Right hindlimb (tissue), 1 donor: ENCODE results near the gene CDCA8.

ENCODE experiments used
- DNase-seq: peaks from one replicate; pipeline ENCODE4 v3.0.0-alpha.2; 2018

CDCA8 gene

DNA sequence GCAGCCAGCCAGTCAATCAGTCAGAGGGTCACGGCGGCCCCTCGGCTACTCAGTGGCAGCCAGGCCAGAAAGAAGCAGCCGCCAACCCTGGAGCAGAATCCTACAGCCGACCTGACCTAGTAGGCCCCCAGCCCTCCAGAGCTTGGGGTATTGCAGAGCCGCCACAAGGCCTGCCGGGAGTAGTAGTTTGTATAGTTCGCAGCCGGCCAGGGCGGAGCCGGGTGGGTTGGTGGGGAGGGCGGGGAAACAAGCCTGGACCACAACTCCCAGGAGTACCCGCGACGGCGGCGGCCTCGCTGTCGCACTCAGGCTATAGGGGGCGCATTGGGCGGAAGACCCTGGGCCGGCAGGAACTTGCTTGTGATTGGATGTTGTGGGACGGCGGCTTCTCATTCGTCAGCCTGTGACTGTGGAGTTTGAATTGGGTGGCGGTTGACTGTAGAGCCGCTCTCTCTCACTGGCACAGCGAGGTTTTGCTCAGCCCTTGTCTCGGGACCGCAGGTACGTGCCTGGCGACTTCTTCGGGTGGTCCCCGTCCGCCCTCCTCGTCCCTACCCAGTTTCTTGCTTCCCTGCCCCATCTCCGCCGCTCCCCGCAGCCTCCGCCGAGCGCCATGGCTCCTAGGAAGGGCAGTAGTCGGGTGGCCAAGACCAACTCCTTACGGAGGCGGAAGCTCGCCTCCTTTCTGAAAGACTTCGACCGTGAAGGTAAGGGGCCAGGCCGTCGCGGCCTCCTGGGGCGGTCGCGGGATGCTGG is at the start of gene CDCA8:
Gene CDCA8 (plus strand): TSS at position 439 of the 756 bp plus-strand sequence. CDS start 175 bp downstream, at position 614.
- peak; percentile 99 for DNase-seq

DNA sequence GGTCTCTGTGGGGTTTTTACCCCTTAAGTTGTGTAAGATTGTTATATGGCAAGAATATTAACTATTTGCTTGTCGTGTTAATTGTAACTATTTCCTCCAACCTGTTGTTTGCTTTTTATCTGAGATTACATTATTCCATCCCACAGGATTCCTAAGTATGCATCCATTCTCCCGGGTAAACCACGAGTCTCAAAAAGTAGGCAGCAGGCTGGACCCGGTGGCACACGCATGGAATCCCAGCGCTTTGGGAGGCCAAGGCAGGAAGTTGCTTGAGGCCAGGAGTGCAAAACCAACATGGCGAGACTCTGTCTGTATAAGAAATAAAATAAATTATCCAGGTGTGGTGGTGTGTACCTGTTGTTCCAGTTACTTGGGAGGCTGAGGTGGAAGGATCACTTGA is 45.0 kb upstream of the CDCA8 start:
- DNase-seq, result no peak

DNA sequence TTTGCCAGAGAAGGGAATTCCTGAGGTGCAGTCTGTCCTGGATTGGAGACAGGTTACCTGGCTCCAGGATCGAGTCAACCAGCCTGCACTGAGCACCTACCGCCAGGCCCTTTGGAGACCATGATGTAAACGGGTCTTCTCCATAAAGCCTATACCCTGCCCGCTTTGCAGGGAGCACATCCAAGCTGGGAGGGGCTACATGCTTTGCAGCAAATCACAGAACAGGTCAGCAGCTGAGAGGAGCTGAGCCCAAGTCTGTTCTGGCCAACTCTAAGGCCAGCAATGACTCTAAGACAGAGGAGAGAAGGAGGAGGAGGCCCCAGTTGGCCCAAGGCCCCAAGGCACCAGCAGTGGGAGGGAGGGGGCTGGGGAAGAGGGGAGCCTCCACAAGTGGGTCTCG is 42.1 kb upstream of the CDCA8 start:
- DNase-seq, result no peak

DNA sequence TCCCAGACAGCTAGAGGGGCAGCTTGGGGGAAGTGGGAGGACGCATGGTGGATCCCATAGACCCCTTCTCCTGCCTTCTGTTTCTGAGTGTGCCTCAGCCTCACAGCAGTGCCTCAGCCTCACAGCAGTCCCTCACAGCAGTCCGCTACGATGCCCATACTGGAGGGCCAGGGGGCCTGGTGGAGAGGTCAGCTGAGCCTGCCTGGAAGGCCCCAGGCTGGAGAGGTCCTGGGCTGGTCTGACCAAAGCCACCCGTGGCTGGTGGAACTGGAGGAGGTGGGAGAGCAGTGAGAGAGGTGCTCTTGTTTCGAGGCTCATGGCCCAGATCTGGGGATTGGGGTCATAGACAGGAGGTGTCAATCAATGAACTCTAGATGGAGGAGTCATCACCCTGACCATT is 41.6 kb upstream of the CDCA8 start:
- DNase-seq, result no peak

DNA sequence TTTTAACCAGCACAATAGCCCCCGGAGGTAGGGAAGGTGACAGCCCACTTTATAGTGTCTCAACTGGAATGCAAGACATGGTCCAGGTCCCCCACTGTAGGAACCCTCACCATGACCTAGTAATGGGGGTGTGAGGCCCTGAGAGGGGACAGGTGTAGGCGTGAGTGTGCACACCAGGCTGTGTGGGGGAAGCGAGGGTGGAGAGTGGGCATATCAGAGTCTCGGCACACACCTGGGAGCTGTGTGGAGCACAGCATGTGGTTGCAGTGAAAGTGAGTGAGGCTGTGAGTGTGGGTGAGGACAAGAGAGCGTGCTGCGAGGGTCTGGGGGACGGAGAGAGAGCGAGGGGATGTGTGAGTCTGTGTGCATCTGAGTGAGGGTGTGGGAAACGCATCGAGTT is 40.5 kb upstream of the CDCA8 start:
- no peak for DNase-seq

- no peak for DNase-seq
Measured at GRCh38 chr1:37652976-37653375, 39.3 kb upstream of the CDCA8 start.

DNA sequence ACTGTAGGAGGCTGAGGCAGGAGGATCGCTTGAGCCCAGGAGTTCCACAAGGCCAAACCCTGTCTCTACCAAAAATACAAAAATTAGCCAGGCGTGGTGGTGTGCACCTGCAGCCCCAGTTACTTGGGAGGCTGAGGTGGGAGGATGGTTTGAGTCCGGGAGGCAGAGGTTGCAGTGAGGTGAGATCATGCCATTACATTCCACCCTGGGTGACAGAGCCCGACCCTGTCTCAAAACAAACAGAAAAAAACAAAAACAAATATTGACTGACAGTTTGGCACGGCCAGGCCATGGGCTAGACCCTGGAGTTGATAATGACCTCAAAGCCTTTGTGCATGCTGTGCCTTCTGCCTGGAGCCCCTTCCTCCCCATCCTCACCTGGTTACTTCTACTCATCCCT is 38.4 kb upstream of the CDCA8 start:
- DNase-seq, result no peak

- no peak for DNase-seq
Measured at GRCh38 chr1:37655274-37655673, 37.0 kb upstream of the CDCA8 start.

DNA sequence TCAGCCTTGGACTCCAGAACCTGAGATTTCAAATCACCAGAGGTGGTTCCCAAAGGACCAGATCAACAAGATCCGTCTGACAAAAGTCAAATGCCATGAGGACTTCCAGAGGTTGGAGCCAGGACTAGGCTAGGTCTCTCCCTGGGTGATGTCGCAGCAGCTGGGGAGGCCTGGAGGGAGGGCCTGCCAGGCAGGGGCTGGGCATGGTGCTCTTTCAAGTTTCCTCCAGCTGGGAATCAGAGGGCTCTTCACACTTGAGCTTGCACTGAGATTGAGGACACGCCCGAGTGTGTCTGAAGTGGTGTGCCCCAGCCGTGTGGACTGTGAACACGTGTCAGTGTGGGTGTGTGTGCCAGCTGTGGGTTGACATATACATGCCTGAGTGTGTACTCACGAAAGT is 36.3 kb upstream of the CDCA8 start:
- no peak for DNase-seq

GRCh38 chr1:37656881-37657280 is 35.4 kb upstream of the CDCA8 start:
- DNase-seq, result no peak

DNA sequence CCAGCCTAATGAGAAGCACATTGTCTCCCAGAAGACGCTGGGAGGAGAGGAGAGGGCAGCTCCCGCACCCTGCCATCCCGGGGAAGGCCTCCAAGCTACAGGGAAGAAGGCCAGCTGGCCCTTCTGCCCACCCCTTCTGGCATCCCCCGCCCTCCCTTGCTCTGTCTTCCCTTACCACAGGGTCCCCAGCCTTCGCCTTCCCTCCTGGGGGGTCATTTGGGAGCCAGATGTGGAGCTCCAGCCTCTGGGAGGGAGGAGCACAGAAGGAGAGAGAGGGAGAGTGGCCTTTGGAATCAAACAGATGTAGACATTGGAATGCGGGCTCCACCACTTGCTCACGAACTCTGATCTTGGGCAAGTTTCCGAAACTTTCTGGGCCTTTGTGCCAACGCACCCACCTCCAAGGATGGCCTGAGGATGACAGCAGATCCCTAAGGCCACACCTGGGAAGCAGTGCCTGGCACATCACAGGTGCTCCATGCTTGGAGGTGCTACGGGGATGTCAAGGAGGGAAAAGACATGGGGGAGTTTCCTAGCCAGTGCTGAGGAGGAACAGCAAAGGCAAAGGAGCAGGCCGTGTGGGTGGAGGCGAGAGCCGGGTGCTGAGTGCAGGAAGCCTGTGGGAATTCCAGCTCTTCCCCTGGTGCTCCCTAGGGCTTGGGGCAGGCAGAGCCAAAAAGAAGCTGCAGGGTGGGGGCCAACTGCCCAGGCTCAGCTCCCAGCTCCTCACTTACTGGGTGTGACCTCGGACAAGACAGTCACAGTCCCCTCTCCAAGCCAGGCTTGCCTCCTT is 34.5 kb upstream of the CDCA8 start:
- DNase-seq, result no peak

- no peak for DNase-seq
Measured at GRCh38 chr1:37658486-37658885, 33.8 kb upstream of the CDCA8 start.

DNA sequence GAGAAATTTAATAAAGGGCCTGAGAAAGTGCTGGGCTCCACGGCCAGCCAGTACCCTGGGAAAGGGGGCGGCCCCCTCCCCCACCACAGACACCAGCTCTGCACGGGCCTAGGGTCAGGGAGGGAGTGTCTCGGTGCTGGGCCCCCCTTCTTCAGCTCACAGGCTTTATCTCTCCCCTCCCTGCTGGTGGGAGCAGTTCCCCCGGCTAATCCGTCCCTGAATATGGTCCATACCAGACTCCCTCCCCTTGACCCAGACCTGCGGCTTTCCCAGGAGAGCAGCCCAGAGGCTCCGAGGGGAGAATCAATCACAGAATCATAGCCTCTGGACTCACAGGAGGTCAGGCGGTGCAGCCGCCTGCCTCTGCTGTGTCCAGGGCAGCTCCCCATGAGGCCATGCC is 31.7 kb upstream of the CDCA8 start:
- no peak for DNase-seq

DNA sequence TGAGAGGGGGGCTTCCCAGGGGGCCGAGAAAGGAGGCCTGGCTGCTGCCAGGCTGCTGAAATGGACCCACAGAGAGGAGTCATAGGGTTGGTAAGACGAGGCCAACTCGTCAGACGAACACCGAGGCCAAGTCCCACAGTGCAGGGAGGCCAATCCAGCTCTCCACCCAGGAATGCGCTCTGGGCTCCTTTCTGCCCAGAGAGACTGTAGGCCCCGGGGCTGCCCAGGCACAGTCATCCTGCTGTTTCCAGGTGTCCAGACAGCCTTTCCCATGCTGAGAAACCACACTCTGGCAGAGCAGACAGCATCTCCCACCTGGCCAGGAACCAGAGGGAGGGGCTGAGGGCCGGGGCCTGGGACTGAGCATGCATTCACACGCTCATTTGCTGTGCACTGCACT is 30.9 kb upstream of the CDCA8 start:
- no peak for DNase-seq

DNA sequence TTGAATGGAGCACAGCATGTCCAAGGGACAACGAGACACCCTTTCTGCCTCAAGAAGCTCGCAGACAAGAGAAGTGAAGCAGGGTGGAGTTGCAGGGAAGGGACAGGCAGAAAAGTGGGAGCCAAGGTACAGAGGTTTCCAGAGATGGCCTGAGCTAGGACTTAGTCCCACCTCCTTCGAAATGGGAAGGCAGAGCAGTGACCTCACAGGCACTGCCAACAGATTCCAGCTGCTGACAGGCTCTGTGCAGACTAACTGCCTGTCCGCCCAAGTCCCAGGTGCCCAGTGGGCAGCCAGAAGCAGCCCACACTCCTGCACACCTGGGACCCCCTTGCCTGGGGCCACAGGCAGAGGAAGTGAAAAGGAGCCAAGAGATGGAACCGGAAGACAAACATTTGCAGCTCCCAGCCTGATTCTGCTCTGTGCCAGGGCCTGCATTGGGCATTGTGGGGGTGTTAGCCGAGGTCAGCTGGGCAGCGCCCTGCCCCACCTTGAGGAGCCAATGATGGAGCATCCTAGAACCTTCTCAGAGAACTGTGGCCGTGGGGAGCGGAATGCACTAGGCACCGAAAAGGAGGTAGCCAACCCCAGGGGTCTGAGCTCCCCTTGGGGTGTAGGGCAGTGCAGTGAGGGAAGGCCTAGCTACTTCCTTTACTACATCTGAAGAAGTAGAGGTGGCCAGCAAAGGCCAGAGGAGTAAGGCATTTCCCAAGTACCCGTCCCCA is 30.1 kb upstream of the CDCA8 start:
- no peak for DNase-seq

- DNase-seq, result no peak
Measured at GRCh38 chr1:37663426-37664000, 28.8 kb upstream of the CDCA8 start.

DNA sequence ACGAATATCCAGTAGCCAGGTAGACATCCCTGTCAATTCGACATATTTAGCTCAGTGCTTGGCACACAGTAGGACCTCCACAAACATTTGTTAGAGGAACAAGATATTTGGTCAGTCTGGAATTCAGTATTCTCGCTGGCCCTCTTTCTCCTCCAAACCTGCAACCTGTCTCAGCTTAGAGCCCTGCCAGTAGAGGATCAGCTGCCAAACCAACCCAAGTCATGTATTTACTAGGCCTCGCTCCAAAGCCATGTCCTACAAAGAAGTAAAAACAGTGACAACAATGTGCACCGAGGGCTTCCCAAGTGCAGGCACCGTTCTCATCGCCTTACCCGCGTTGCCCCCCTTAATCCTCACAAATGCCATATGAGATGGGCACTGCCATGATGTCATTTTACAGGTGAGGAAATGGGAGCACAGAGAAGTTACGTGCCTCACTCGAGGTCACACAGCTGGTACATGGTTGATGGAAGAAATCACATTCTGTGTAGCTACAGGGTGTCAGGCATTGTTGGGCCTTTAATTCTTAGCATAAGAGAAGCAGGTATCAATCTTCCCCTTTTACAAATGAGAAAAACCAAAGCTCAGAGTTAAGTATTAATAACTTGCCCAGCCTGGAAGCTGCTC is 26.0 kb upstream of the CDCA8 start:
- no peak for DNase-seq

GRCh38 chr1:37667023-37667671 is 25.2 kb upstream of the CDCA8 start:
- DNase-seq, result peak; percentile 42

DNA sequence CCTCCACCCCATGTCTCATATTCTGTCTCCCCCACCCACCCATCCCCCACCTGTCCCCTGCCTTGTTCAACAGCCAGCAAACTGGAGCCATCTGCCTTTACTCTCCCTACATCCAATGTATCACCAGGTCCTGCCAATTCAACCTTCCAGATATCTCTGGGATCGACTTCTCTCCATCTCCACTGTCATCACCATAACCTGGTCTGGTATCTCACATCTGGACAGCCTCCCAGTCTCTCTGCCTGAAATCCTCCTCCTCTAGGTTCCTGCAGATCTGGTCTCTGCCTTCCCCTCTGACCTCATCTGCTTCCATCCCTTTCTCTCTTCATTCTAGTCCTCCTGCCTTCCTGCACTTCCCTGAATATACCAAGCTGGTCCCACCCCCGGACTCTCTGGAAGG is 22.2 kb upstream of the CDCA8 start:
- no peak for DNase-seq

DNA sequence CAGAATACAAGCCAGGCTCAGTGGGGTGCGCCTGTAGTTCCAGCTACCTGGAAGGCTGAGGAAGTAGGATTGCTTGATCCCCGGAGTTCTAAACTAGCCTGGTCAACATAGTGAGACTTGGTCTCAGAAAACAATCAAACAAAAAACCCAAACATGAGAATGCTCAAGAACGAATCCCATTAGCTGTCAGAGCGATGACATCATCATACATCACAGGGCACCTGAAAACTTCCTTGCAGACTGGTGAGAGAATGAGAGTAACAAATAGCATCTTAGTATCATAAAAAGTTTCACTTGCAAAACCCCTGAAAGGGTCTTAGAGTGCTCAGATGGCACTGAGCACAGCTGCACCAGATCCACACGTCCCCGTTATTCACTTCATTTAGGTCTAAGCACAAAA is 21.1 kb upstream of the CDCA8 start:
- DNase-seq, result no peak

DNA sequence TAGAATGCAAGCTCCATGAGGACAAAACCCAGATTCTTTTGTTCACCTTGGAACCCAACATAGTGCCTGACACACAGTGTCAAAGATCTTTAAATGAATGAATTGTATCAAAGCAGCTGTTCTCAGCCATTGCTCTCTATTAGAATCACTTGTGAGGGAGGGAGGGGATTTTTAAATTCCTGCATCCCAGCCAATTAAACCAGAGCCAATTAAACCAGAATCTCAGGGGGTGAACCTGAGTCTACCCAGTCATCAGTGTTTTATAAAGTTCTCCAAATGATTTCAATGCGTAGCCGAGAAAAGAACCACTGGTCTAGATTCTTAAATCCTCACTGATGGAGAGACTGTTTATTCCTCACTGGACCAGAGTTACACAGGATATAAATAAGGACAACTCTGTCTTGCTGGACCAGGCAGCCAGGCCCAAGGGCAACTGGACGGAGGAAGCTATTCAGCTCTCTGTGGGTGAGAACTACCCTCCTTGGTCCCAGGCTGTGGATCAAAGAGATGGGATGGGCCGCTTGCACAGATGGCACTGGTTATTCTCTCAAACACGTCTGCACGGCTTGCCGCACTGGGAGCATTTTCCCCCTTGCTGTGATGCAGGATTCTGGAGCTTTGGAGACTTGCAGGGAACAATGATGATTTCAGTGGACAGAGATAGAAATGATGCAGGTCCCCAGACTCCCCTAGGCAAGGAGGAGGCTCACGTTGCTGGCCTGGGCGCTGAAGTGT is 20.0 kb upstream of the CDCA8 start:
- no peak for DNase-seq

GRCh38 chr1:37673920-37674319 is 18.4 kb upstream of the CDCA8 start:
- peak; percentile 41 for DNase-seq
